Trophoblast cell (in vitro differentiated cells and primary cell): ENCODE data around the gene MMP28.

Source experiments
- DNase-seq, 2 donors: peaks; one replicate each; pipeline ENCODE4 v3.0.0-alpha.2; 2016
- H2AFZ ChIP-seq: 2 replicates; pipeline ENCODE4 v1.6.1; 2013; ENCODE audit warnings: low read length, moderate library complexity, mild to moderate bottlenecking; ENCODE audit not compliant: insufficient read depth, poor library complexity
- H2AK5ac ChIP-seq: 2 replicates; pipeline ENCODE4 v1.6.1; 2013; ENCODE audit warnings: mild to moderate bottlenecking, low read length
- H2BK120ac ChIP-seq: 2 replicates; pipeline ENCODE4 v1.6.1; 2013; ENCODE audit warnings: low read length, mild to moderate bottlenecking, moderate library complexity; ENCODE audit not compliant: insufficient read depth, poor library complexity
- H2BK12ac ChIP-seq: 2 replicates; pipeline ENCODE4 v1.6.1; 2013; ENCODE audit warnings: mild to moderate bottlenecking, low read length, moderate library complexity
- H2BK5ac ChIP-seq: 2 replicates; pipeline ENCODE4 v1.6.1; 2013; ENCODE audit warnings: low read length, low read depth, moderate library complexity, mild to moderate bottlenecking; ENCODE audit not compliant: poor library complexity
- H3K14ac ChIP-seq: 2 replicates; pipeline ENCODE4 v1.6.1; 2013; ENCODE audit warnings: mild to moderate bottlenecking, low read length
- H3K18ac ChIP-seq: 2 replicates; pipeline ENCODE4 v1.6.1; 2013; ENCODE audit warnings: mild to moderate bottlenecking, low read length
- H3K23ac ChIP-seq: 2 replicates; pipeline ENCODE4 v1.6.1; 2013; ENCODE audit warnings: low read length
- H3K27ac ChIP-seq: 2 replicates; pipeline ENCODE4 v1.5.1; 2013; ENCODE audit warnings: low read depth, mild to moderate bottlenecking, inconsistent platforms, low read length, moderate library complexity
- H3K27me3 ChIP-seq: 2 replicates; pipeline ENCODE4 v1.6.1; 2013; ENCODE audit warnings: inconsistent platforms, mild to moderate bottlenecking, low read length, moderate library complexity; ENCODE audit not compliant: insufficient read depth
- H3K36me3 ChIP-seq, 2 experiments: 1 replicate in 1 of 2; 2 replicates in 1 of 2; pipeline ENCODE4 v1.6.1; 2013; ENCODE audit warnings: low read length in 2 of 2, mild to moderate bottlenecking in 2 of 2, moderate library complexity in 1 of 2; ENCODE audit not compliant: insufficient read depth in 2 of 2, control insufficient read depth in 1 of 2
- H3K4ac ChIP-seq: 2 replicates; pipeline ENCODE4 v1.6.1; 2013; ENCODE audit warnings: low read depth, mild to moderate bottlenecking, low read length, moderate library complexity
- H3K4me1 ChIP-seq, 2 experiments: 1 replicate in 1 of 2; 2 replicates in 1 of 2; pipeline ENCODE4 v1.6.1; 2013; ENCODE audit warnings: low read length in 2 of 2, mild to moderate bottlenecking in 2 of 2, moderate library complexity in 1 of 2; ENCODE audit not compliant: insufficient read depth in 2 of 2, control insufficient read depth in 1 of 2
- H3K4me2 ChIP-seq: 2 replicates; pipeline ENCODE4 v1.6.1; 2013; ENCODE audit warnings: inconsistent platforms, mild to moderate bottlenecking, low read length, moderate library complexity
- H3K4me3 ChIP-seq: 2 replicates; pipeline ENCODE4 v1.5.1; 2013; ENCODE audit warnings: mild to moderate bottlenecking, low read depth, low read length, inconsistent platforms
- H3K79me1 ChIP-seq: one replicate; pipeline ENCODE4 v1.6.1; 2013; ENCODE audit warnings: low read length
- H3K79me2 ChIP-seq: 2 replicates; pipeline ENCODE4 v1.6.1; 2013; ENCODE audit warnings: low read length, mild to moderate bottlenecking; ENCODE audit not compliant: control insufficient read depth, insufficient read depth, poor library complexity
- H3K9ac ChIP-seq: 2 replicates; pipeline ENCODE4 v1.6.1; 2013; ENCODE audit warnings: mild to moderate bottlenecking, low read length
- H3K9me3 ChIP-seq: 2 replicates; pipeline ENCODE4 v1.6.1; 2013; ENCODE audit warnings: low read depth, mild to moderate bottlenecking, control low read depth, inconsistent platforms, low read length; ENCODE audit not compliant: insufficient read depth
- H4K12ac ChIP-seq: 2 replicates; pipeline ENCODE4 v1.6.1; 2013; ENCODE audit warnings: low read depth, mild to moderate bottlenecking, low read length, moderate library complexity
- H4K8ac ChIP-seq: 2 replicates; pipeline ENCODE4 v1.6.1; 2013; ENCODE audit warnings: low read depth, mild to moderate bottlenecking, low read length, moderate library complexity
- H4K91ac ChIP-seq: one replicate; pipeline ENCODE4 v1.6.1; 2013; ENCODE audit warnings: low read depth, mild to moderate bottlenecking, low read length, moderate library complexity
- WGBS: extraction: QIAGEN DNeasy Blood & Tissue Kit; methylation state at CpG from one replicate; pipeline ENCODE4 v1.1.7; 2013; ENCODE audit warnings: missing lambda C conversion rate; ENCODE audit not compliant: insufficient read length, insufficient coverage; ENCODE audit errors: extremely low coverage; 5-methylcytosine and 5-hydroxymethylcytosine counted together

MMP28 gene

DNA sequence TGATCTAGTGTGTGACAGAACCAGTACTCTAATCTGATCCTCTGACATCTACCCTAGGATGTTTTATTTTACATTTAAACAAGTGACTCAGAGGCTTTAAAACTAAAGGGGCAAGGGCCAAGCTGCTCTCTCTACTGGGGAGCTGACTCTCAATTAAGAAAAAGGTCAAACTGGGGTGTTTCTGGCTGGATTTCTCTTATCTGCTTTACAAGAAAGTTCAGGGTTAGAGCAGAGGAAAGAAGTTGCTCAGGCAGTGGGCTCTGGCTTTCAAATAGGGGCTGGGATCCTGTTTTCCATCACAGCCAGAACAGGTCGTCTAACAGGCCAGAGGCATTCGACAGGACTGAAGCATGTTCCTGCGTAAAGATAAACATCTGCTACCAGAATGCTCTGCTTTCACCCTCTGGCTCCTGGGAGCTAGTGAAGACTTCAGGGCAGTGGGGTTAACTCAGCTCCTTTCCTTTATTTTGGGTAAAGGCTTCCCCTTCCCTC lies 8.5 kb downstream of the MMP28 start:
- Histone ChIP-seq H3K18ac (no peak overlapping the region), H2BK5ac (no peak overlapping the region), H3K79me2 (no peaks in the 10 kb centered on the region), H3K4ac (no peak overlapping the region), H2BK12ac (no peak overlapping the region), H3K4me2 (no peak overlapping the region), H3K27me3 (no peaks in the 10 kb centered on the region), H3K23ac (no peak overlapping the region), H3K9ac (no peak overlapping the region), H3K79me1 (peaks cover 8% of the 10 kb centered on the region), H3K4me3 (no peak overlapping the region), H4K91ac (peak overlapping the region; percentile 90), H3K9me3 (no peaks in the 10 kb centered on the region), H2BK120ac (no peak overlapping the region), H4K8ac (no peak overlapping the region), H3K4me1 (peaks cover 25 to 33% of the 10 kb centered on the region in 2 experiments), H2AFZ (no peak overlapping the region), H3K14ac (no peak overlapping the region), H3K27ac (peak overlapping the region; percentile 91), H3K36me3 (no peaks in the 10 kb centered on the region), H4K12ac (no peak overlapping the region), H2AK5ac (no peak overlapping the region)
- peak in 1 of 2 donors; percentile 20 for DNase-seq
- no CpG with 5 or more reads among the region's 3 CpGs for WGBS

DNA sequence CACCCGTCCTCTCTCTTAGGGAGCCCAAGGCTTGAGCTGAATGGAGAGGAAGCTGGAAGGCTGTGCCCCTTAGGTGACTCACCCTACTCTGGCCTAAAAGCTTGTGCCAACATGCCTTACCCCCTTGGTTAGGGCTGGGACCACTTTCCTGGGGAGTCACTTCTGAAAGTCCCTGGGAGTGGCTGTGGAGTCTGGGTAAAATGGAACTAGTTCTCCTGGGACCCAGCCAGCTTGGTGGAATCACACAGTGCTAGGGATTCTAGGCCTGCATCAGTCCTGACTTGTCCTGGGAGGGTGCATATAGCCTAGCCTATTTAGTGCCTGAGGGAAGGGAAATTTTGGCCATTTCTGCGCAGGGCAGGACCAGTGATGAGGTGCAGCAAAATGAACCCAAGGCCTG lies 10.5 kb downstream of the MMP28 start:
- Histone ChIP-seq H3K4ac (no peak overlapping the region), H2BK120ac (no peak overlapping the region), H3K4me1 (peaks cover 29 to 30% of the 10 kb centered on the region in 2 experiments), H4K8ac (no peak overlapping the region), H3K79me1 (peaks cover 8% of the 10 kb centered on the region), H4K91ac (peak overlapping the region; percentile 45), H4K12ac (no peak overlapping the region), H3K36me3 (no peaks in the 10 kb centered on the region), H3K9me3 (no peaks in the 10 kb centered on the region), H3K18ac (peak overlapping the region; percentile 7), H3K79me2 (no peaks in the 10 kb centered on the region), H3K14ac (no peak overlapping the region), H2AFZ (no peak overlapping the region), H3K23ac (no peak overlapping the region), H3K27me3 (no peaks in the 10 kb centered on the region), H3K4me3 (no peak overlapping the region), H3K27ac (no peak overlapping the region), H3K4me2 (no peak overlapping the region), H2AK5ac (no peak overlapping the region), H2BK5ac (no peak overlapping the region), H2BK12ac (peak overlapping the region; percentile 18), H3K9ac (no peak overlapping the region)
- WGBS: no CpG with 5 or more reads among the region's 2 CpGs
- DNase-seq: no peak

DNA sequence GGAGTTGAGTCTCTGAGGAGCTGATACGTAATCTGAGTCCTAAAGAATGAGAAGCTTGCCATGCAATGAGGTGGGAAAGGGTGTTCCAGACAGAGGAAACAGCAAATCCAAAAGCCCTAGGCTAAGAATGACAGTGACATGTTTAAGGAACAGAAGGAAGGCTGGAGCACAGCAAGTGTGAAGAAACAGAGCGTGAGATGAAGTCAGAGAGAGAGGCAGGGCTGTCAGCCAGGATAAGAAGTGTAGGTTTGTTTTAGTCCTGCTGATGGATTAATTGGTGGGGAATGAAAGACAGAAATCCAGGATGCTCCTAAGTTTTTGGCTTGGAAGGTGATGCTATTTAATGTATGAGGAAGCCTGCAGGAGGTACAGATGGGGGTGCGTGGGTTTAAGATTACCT lies 14.5 kb downstream of the MMP28 start:
- Histone ChIP-seq H2BK5ac (no peak overlapping the region), H2AK5ac (no peak overlapping the region), H3K14ac (no peak overlapping the region), H4K8ac (no peak overlapping the region), H3K4me1 (peaks cover 18 to 21% of the 10 kb centered on the region in 2 experiments), H3K9me3 (no peaks in the 10 kb centered on the region), H4K91ac (no peak overlapping the region), H3K4me3 (no peak overlapping the region), H4K12ac (no peak overlapping the region), H2BK12ac (no peak overlapping the region), H3K4me2 (no peak overlapping the region), H3K79me2 (no peaks in the 10 kb centered on the region), H3K79me1 (peaks cover 1% of the 10 kb centered on the region), H3K36me3 (peaks cover 0 to 4% of the 10 kb centered on the region in 2 experiments), H2BK120ac (no peak overlapping the region), H3K27ac (no peak overlapping the region), H3K23ac (no peak overlapping the region), H3K27me3 (no peaks in the 10 kb centered on the region), H2AFZ (no peak overlapping the region), H3K9ac (no peak overlapping the region), H3K18ac (no peak overlapping the region), H3K4ac (no peak overlapping the region)
- no peak for DNase-seq
- no CpG with 5 or more reads among the region's 3 CpGs for WGBS

DNA sequence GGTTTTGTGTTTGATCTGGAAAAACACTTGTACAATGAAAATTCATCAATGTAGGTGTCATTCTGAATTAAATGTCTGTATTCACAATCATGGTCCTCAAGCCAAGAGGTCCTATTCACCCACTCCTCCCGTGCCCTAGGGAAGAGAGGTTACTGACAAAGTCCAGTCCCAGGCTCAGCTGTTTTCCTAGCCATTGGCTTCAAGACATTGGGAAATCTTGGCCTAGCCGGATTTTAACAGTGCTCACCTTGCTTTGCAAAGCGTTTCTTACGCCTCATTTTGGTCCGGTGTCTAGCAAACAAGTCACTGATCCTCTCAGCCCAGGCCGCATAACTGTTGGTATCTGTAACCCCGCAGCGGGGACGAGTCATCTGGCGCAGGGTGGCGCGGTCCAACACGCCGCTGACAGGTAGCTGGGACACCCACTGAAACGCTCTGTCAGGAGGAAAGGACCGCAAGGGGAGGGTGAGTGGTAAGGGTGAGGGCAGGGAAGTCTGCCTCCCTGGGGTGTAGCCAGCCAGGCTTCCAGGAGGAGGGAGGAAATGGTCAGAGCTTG lies 16.7 kb downstream of the MMP28 start:
- peak overlapping the region; percentile 12 for H3K27ac ChIP-seq
- H4K91ac ChIP-seq: peak overlapping the region; percentile 16
- H3K79me1 ChIP-seq: peaks cover 1% of the 10 kb centered on the region
- H3K9me3 ChIP-seq: no peaks in the 10 kb centered on the region
- no peak overlapping the region for H3K4me2 ChIP-seq
- no peaks in the 10 kb centered on the region for H3K79me2 ChIP-seq
- H3K36me3 ChIP-seq: peaks cover 0 to 4% of the 10 kb centered on the region in 2 experiments
- peak overlapping the region; percentile 5 for H4K8ac ChIP-seq
- no peak overlapping the region for H2AFZ ChIP-seq
- H3K27me3 ChIP-seq: no peaks in the 10 kb centered on the region
- H3K18ac ChIP-seq: peak overlapping the region; percentile 26
- no peak overlapping the region for H4K12ac ChIP-seq
- no CpG with 5 or more reads among the region's 16 CpGs for WGBS
- H3K4ac ChIP-seq: no peak overlapping the region
- peak overlapping the region; percentile 8 for H3K14ac ChIP-seq
- H2BK120ac ChIP-seq: peak overlapping the region; percentile 0
- H2BK5ac ChIP-seq: peak overlapping the region; percentile 14
- peak overlapping the region; percentile 19 for H2BK12ac ChIP-seq
- DNase-seq: no peak
- peaks cover 17 to 21% of the 10 kb centered on the region in 2 experiments for H3K4me1 ChIP-seq
- no peak overlapping the region for H3K4me3 ChIP-seq
- H3K23ac ChIP-seq: no peak overlapping the region
- no peak overlapping the region for H3K9ac ChIP-seq
- H2AK5ac ChIP-seq: peak overlapping the region; percentile 14
